ENCODE results near the gene GLOD5.

DNA sequence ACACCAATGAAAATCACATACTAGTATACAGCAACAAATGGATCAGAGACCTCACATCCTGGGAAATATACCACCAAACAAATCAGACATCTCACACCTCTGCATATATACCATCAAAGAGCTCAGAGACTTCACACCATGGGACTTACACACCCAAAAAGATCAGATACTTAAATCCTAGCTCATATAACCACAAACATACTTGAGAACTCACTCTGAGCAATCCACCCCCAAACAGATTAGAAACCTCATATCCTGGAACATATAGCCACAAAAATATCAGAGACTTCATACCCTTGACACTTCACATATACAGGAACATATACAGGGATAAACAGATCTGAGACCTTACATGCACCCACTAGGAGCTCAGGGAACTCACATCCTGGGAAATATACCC lies 32.9 kb upstream of the GLOD5 start:
- TF ChIP-seq, protein P1, sequence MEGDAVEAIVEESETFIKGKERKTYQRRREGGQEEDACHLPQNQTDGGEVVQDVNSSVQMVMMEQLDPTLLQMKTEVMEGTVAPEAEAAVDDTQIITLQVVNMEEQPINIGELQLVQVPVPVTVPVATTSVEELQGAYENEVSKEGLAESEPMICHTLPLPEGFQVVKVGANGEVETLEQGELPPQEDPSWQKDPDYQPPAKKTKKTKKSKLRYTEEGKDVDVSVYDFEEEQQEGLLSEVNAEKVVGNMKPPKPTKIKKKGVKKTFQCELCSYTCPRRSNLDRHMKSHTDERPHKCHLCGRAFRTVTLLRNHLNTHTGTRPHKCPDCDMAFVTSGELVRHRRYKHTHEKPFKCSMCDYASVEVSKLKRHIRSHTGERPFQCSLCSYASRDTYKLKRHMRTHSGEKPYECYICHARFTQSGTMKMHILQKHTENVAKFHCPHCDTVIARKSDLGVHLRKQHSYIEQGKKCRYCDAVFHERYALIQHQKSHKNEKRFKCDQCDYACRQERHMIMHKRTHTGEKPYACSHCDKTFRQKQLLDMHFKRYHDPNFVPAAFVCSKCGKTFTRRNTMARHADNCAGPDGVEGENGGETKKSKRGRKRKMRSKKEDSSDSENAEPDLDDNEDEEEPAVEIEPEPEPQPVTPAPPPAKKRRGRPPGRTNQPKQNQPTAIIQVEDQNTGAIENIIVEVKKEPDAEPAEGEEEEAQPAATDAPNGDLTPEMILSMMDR (IDR thresholded peaks at IDR 0.05; ENCODE audit: low read depth, low read length): no peak
- TF ChIP-seq EZH2phosphoT487 (IDR thresholded peaks at IDR 0.05; ENCODE audit: low read depth): no peak

Data from OCI-LY3 (cell line).